Renal pelvis (tissue), 4 donors: Measurements from ENCODE around the gene LMNTD1. TPM values are rescaled to one million over a fixed set of nuclear protein-coding genes. Genes with fewer than 3 reads are reported as not detected.

Source experiments
- DNase-seq: peaks from one replicate; pipeline ENCODE4 v3.0.0-alpha.2; 2013
- polyA plus RNA-seq, 3 donors: library from polyadenylated mRNA; unstranded; fragments of 120-200 nt; gene quantifications; one replicate each; pipeline ENCODE4 v1.2.1, GENCODE V29; 2013; ENCODE audit not compliant: insufficient read length in 3 of 3

Gene LMNTD1
- polyA plus RNA-seq, 3 donors: not detected

DNA sequence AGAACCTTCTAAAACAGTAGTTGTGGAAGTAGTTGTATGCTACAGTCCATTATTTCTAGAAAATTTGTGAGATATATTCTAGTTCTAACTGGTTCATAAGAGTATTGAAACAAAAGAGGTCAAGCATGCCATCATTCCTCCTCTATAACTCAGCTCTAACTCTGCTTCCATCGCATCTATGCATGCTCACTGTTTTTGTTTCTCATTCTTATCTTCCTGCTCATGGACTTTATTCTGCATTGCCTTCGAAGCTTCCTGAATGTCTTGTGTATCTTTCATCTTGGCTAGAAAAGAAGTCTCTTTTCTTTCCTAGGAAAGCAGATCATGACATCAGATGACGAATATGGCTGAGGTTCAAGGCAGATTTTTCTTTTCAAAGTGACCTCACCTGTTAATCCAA, 402 bp downstream of the LMNTD1 start:
- DNase-seq: no peak

DNA sequence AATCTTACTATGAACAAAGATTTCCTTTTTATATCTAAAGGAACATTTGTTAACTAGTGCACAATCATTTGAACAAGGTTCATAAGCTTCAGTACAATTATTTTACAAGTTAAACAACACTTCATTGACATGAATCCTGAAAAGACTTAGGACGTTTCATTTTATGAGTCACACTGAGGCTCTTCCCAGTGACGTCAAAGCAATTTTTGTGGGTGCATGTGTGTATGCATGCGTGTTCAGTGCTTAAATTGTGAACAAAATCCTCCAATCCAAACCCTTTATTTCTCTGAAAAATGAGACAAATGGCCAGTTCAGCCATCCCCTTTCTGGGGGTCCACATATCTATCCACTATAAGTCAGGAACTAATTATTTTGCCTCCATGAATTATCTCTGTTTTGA, 2.9 kb downstream of the LMNTD1 start:
- no peak for DNase-seq

DNA sequence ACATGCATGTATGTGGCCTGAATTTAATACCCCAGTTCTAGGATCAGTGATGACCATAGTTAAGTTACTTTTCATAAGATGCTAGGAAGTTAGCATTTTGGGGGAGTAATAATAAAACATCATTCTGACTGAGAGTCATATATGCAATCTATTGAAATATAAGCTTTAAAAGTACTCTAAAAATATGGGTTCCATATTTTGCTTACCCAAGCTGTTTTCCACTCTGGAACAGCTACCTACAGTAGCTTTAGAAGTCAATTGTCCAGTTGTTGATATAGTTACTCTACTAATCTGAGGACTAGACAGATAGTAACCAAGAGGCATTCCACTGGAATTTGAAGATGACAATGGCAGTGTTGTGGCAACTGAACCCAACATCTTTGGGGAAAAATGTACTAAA, 4.0 kb downstream of the LMNTD1 start:
- no peak for DNase-seq

DNA sequence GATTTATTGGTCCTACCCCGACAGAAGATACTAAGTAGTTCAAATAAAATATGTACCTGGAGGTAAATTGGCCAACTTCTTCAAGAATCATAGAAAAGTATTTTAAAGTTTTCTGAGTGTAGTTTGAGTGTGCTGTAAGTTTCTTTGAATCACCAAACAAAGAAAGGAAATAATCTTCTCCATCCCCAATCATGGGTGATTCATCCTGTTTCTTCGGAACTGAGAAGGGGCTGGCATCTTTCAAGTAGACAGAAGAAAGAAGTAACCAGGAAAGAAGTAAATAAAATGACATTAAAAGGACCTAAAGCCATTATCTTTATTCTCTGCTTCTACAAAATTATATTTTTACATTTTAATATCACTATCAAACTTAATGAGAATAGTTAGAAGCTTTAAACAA, 6.8 kb downstream of the LMNTD1 start:
- DNase-seq: no peak

DNA sequence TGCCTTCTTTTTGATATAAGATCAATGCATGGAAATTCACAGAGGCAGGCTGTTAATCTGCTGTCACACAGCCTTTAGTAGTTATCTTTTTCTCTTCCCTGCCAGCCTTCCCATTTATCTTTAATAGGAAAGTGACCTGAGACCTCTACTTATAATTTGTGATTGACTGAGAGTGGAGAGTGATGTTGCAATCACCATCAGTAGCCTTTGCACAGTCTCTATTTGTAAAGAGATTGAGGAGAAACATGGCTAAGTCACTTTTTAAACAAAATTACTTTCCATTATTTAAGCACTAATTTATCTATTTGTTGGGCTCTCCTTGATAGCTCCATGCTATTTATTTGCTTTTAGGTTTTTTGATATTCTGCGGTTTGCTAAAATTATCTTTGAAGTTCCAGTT, 19.9 kb downstream of the LMNTD1 start:
- DNase-seq: no peak

DNA sequence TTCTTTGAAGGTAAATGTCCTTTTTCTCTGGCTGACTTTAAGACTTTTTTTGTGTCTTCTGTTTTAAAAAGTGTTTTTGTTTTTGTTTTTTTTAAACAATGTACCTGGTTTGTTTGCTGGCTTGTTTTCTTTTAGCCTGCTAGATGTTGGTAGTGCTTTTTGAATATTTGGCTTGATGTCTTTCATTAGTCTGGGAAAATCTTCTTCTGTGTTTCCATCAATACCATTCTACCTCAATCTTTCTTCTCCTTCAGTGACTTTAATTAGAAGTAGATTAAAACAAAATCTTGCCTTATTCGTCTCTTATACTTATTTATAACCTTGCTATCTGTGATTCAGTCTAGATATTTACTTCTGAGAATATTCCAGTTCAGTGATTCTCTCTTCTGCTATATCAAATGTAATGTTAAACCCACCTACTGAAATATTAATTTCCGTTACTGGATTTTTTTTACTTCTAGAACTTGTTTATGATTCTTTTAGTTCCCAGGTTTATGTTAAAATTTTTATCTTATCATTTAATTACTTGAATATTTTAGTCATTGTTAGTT, 21.5 kb downstream of the LMNTD1 start:
- DNase-seq: no peak

DNA sequence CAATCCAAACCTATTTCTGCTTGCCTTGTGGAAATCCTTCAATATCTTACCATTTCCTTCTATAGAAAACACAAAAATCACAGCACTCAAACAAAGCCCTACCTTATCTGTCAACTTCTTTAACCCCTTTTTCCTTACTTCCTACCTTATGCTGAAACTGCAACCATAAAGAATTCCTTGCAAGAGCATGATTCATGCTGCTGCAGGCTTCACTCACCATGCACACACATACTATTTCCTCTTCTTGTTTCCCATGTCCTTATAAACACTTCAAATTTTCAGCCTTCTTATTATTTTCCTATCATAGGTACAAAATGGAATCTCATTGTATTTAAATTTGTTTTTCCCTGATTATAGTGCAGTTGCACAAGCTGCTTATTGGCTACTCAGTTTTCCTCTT, 23.3 kb downstream of the LMNTD1 start:
- no peak for DNase-seq

DNA sequence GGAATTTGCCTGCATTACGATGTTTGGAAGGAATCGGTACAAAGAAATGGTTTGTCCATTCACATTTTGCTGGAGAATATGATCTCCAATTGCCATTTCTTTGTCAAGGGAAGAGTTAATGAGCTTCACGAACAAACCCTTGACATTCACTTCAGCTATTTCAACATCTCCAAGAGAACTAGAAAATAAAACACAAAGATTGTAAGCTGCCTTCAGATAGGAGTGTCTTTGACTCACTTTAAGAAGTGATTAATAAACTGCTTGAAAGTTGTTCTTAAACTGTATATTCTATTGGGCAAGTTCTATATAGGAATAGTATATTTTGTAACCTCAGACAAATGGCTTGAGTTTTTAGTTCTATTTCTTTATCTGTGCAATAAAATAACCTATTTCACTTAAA, 26.3 kb downstream of the LMNTD1 start:
- DNase-seq: no peak

DNA sequence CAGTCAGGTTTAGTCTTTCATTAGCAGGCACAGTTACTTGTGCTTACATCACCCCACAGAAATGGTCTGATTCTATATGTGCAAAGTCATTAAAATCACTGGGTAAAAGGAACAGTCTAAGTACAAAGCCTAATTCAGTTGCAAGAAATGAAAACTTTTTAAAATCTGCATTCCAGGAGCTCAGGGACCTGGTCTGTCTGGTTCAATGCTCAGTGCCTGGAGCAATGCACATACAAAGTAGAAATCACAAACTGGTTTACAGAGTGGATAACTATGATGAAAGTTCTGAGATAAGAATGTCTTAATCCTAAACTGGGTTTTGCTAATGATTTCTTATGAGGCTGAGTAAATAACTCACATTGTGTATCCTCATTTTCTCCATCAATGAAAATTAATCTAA, 28.7 kb downstream of the LMNTD1 start:
- DNase-seq: peak; percentile 28

DNA sequence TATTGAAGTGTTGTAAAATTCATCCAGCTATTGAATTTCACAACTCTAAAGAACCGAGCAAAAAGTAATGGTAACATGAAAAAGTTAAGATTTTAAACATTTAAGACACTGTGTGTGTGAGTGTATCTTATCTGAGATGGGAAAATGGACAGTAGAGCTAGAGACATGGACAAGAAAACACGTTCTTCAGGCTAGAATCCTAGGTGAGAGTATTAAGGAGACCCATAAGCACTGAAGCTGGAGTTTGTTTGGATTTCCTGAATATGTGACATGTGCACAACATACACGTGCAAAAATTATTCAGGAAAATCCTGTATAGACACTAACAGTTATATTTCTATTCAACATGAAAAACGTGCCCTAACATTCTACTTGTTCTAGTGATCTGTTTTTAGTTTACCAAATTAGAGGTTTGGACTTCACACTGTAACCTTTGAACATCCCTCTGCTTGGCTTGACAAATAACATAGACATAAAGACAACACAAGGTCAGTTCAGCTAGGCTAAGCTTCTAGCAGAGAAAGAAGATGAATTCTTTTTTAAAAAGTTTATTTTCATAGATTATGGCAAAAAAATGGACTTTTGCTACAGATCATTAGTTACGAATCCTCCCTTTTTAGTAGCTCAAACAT, 31.3 kb downstream of the LMNTD1 start:
- DNase-seq: no peak

DNA sequence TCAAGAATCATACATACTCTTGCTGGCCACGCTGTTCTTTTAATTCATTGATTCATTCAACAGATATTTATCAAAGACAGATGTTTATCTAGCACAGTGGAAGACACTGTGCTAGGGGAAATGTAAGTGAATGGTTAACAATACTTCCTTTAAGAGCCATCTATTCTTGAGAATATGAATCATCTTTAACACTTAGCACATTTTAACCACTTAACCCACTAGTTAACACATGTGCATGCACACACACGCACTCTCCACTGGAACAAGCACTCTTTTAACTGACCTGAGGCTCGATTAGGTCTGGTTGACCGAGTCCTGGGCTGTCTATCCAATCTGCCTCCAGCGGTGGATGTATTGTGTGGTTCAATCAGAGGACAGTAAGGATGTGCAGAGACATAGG, 34.6 kb downstream of the LMNTD1 start:
- no peak for DNase-seq

DNA sequence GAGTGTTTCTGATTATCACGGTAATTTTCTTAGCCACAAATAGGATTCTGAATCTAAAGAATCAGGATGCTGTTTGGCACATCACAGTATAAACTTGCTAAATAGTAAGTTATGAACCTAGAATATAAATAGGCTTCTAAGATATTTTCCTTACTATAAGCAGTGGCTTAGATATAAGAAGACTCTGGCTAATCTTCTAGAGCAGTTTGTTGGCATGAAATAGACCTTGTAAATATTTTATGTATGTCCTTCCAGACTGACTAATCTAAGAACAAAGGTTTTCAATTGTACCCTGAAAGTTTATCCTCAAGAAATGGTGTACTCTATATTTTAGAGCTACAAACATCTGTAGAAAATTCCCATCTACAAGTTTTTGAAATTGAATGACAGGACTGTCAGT, 48.3 kb downstream of the LMNTD1 start:
- no peak for DNase-seq

DNA sequence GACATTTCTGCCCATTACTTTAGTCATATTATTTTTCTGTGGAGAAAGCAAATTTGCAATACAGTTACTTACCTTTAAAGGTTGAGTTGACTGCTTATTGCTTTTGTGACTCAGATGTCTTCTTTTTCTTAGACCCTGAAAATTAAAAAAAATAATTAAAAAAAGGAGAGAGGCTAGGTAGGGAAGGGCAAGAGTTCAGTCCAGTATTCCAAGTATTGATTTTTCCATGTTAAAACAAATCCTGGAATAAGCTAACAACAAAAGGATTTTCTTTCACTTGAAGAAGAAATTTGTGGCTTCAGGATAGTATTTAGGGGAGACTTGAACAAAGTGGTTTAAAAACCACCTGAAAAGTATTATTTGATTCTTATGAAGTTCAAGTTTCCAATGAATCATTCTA, 49.4 kb downstream of the LMNTD1 start:
- no peak for DNase-seq

DNA sequence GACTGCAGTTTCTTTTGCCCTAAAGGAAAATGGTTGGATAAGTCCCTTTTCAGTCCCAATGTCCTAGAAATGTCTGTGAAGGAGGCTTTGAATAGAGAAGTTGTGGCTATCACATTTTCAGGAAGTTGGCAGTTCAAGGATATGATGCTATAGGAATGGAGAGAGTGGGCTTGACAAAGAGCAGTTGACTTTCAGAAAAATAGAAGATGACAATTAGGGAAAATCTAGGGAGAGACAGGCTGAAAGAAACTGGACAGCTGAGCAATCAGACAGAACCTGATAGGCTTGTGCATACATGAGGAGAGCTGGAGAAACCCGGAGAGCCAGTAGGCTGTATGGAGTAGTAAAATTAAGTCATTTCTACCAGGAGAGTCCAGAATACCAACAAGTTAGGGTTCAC, 50.5 kb downstream of the LMNTD1 start:
- DNase-seq: no peak

DNA sequence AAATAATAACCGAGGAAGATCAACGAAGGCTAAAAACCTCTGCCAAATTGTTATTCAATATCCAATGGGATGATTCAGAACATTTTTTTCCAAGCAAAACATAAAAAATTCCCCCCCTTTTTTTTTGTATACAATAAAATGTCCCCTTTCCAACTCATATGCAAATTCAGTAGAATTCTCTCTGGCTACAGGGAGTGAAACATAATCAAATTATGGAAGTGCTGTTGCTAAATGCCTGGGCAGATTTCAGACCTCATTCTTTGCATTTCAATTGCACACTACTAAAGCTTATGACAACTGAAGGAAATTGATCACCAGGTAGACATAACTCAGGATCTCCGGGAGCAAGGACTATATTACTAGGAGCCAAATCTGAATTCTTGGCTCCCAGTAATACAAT, 51.0 kb downstream of the LMNTD1 start:
- no peak for DNase-seq

DNA sequence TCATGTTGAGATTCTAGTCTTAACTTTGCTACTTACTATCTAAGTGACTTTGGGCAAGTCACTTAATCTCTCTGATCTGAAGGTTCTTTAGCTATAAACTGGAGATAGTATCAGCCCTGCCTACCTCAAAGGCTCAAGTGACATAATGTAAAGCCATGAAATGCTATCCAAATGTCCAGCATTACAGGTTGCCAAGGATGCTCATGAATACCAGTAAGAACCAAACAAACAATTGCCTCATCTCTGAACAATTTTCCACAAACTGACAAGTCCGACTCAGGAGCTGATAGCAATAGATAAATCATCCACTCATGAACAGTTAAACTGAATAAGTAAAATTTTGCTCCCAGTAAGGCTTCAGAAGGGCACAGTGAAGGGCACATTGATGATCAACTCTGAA, 51.5 kb downstream of the LMNTD1 start:
- DNase-seq: no peak

DNA sequence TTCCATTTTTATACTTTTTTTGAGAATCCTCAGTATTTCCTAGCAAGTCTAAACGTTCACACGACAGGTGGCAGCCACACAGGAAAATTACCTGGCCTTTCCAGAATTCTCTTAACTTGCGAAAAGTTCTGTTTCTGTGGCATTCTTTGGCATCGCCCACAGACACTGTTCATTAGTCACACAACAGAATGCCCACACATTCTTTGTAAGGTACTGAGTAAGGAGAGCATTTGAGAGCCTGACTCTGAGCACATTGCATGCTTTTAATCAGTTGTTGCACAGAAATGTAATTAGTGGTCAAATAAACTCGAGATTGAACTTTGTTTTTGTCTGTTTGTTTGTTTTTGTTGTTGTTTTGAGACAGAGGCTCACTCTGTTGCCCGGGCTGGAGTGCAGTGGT, 52.4 kb downstream of the LMNTD1 start:
- DNase-seq: no peak

DNA sequence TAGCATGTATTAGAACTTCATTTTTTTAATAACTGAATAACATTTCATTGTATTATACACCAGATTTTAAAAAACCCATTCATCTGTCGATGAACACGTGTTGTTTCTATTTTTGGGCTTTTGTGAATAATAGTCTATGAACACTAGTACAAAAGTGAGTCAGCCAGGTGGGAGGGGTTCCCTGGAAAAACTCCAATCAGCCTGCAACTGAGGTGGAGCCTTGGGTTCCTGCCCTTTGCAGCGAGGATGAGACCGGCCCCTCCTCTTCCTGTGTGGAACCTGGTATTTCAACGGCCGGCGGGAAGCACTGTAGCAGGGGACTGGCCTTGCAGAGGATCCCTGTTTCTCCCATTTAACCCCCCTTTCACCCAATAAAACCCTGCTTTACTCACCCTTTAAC, 56.1 kb downstream of the LMNTD1 start:
- no peak for DNase-seq

DNA sequence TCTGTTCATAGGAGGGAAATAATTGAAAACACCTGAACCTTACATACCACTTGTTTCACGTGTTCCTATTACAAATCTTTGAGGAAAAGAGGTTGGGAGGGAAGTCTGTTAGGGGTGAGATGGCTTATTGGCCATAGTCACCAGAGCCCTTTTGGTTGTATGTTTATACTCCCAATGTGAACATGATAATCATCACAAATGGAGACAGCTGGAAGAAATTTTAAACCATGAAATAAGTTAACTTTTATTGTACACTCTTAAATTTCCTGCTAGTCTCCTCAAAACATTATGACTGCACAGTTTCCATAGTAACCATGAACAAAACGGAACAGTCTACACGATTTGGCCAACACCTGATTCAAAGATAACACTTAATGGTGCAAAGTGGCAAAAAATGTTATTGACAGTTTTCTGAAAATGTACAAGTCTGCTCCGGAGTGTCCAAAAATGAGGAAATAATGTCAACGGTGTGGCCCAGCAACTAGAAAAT, 56.9 kb downstream of the LMNTD1 start:
- DNase-seq: no peak

DNA sequence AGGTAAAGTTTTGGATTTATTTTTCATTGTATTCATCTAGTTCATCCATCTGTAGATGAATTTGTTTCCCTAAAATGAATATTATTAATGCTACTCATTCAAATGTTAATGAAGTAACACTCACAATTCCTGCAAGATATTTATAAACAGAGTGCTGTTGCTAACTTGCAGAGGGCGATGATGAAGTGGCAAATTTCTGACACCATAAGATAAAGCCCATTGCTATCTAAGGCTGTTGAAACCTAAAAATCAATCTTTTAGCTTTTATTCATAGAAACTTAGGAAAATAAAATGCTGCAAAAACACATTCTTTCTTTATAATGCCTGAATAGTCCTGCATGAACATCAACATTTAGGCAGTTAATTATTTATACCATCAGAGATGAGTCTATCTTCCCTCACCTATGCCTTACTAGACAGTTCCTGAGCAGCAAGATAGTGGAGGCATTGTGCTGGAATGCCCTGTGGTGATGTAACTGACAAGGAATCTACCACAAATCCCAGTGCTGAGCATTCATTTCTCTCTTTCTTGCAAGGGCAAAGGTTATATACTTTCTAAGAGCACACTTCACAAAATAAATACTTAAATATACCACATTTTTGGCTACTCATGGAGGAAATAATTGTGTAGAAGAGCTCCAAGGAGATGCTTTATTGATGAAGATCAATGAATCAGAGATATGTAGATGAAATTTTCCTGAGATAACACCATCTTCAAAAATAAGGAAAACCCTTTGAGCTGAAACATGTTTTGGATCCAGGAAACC, 57.6 kb downstream of the LMNTD1 start:
- no peak for DNase-seq

DNA sequence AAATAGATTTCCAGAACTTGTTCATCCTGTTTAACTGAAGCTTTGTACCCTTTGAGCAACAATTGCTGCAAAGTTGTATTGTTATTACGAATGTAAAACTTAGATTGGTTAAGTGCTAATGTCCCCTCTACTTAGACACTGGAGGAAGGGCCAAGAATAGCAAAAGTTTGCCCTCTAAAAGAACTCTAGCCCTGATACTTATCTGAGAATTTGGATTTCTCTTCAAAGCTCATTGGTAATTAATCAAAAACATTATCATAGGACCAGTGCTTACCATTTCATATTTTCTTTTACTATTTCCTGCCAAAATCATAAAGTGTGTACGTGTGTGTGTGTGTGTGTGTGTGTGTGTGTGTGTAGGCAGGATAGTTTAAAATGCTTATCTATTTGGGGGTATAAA, 58.2 kb downstream of the LMNTD1 start:
- DNase-seq: no peak

DNA sequence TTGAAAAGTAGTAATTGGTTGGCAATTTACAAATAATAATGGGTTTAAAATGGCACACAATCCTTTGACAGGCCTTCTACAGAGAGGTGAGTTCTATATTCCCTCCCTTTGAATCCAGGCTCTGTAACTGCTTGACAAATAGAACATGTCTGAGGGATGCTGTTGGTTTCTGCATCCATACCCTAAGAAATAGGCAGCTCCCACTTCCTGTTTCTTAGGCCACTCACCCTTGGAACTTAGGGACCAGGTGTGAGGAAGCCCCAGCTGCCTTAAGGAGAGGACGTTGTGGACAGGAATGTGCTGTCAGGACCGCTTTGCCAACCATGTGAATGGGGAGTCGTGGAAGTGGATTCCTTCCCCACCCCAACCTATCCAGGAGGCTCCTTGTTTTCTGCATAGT, 59.4 kb downstream of the LMNTD1 start:
- no peak for DNase-seq
